OCI-LY3 (cell line): ENCODE results near the gene EFNA3.

Experiments used
- H2AFZ ChIP-seq: fragments of 200-600, 300-600 bp; shearing (Covaris generic); 2 replicates; pipeline ENCODE4 v1.6.0; 2014; ENCODE audit warnings: antibody characterized with exemption, low read depth, low read length
- H3K27ac ChIP-seq: fragments of 200-600, 300-600 bp; sonication (generic); 2 replicates; pipeline ENCODE4 v1.5.1; 2014; ENCODE audit warnings: mild to moderate bottlenecking, low read length, moderate library complexity, mixed read lengths
- H3K27me3 ChIP-seq: fragments of 200-600, 300-600 bp; sonication (generic); 2 replicates; pipeline ENCODE4 v1.6.1; 2014; ENCODE audit warnings: low read depth, low read length, mixed read lengths
- H3K36me3 ChIP-seq: fragments of 200-600, 300-600 bp; sonication (generic); replicated peaks from 2 replicates; pipeline ENCODE3; 2014; ENCODE audit warnings: low read depth, low read length, mixed read lengths
- H3K4me1 ChIP-seq: fragments of 300-600, 200-600 bp; sonication (generic); 2 replicates; pipeline ENCODE4 v1.6.1; 2014; ENCODE audit warnings: low read length, mixed read lengths
- H3K4me2 ChIP-seq: fragments of 200-600, 300-600 bp; sonication (generic); 2 replicates; pipeline ENCODE4 v1.6.1; 2014; ENCODE audit warnings: low read length, mixed read lengths
- H3K4me3 ChIP-seq: fragments of 300-600, 200-600 bp; sonication (generic); 2 replicates; pipeline ENCODE4 v1.5.1; 2014; ENCODE audit warnings: antibody characterized with exemption, mild to moderate bottlenecking, low read length, moderate library complexity
- H3K79me2 ChIP-seq: fragments of 300-600, 200-600 bp; shearing (Covaris generic); 2 replicates; pipeline ENCODE4 v1.6.1; 2014; ENCODE audit warnings: mild to moderate bottlenecking, low read length, mixed read lengths
- H3K9ac ChIP-seq: fragments of 300-600, 200-600 bp; shearing (Covaris generic); 2 replicates; pipeline ENCODE4 v1.6.0; 2014; ENCODE audit warnings: mild to moderate bottlenecking, low read length, moderate library complexity
- H3K9me3 ChIP-seq: fragments of 200-600, 300-600 bp; shearing (Covaris generic); 2 replicates; pipeline ENCODE4 v1.6.1; 2014; ENCODE audit warnings: low read length, mixed read lengths; ENCODE audit not compliant: insufficient read depth
- H4K20me1 ChIP-seq: fragments of 200-600, 300-600 bp; sonication (generic); 2 replicates; pipeline ENCODE4 v1.6.1; 2016; ENCODE audit warnings: low read length, mixed read lengths; ENCODE audit not compliant: insufficient read depth
- CTCF ChIP-seq: fragments of 200-600, 300-600 bp; sonication (generic); IDR thresholded peaks from 2 replicates; pipeline ENCODE4 v1.5.1; 2014; ENCODE audit warnings: antibody characterized with exemption, low read length, low read depth
- EZH2phosphoT487 ChIP-seq: fragments of 200-600 bp; shearing (Covaris generic); IDR thresholded peaks from 2 replicates; pipeline ENCODE4 v1.6.1; 2018; ENCODE audit warnings: antibody characterized with exemption, mixed run types, low read depth

The EFNA3 gene

GRCh38 chr1:155110381-155110780, 31.7 kb downstream of the EFNA3 start:
- Histone ChIP-seq H3K27ac (no peak overlapping the region), H4K20me1 (no peaks in the 10 kb centered on the region), H3K4me2 (no peak overlapping the region), H2AFZ (no peak overlapping the region), H3K36me3 (no peaks in the 10 kb centered on the region), H3K9ac (no peak overlapping the region), H3K9me3 (no peaks in the 10 kb centered on the region), H3K27me3 (peaks cover 13% of the 10 kb centered on the region; the same call in 1 of the 2 replicates), H3K79me2 (no peaks in the 10 kb centered on the region), H3K4me3 (no peak overlapping the region), H3K4me1 (0 out of 2 replicates have a peak, but pooled peaks cover 4% of the 10 kb centered on the region)
- no peak for TF ChIP-seq CTCF
- TF ChIP-seq EZH2phosphoT487 = no peak

- no peak overlapping the region for H2AFZ ChIP-seq
- TF ChIP-seq CTCF = no peak
- TF ChIP-seq EZH2phosphoT487 = no peak
These were observed 32.2 kb downstream of the EFNA3 start for GRCh38 chr1:155110826-155111225.

GRCh38 chr1:155113450-155113980, 34.9 kb downstream of the EFNA3 start:
- no peak overlapping the region for H3K4me3 ChIP-seq
- no peak for TF ChIP-seq CTCF
- no peak overlapping the region for H3K27ac ChIP-seq
- H3K36me3 ChIP-seq = no peaks in the 10 kb centered on the region
- H3K4me1 ChIP-seq = peaks cover 10% of the 10 kb centered on the region
- H2AFZ ChIP-seq = no peak overlapping the region; the same call in 1 of the 2 replicates
- peaks cover 16% of the 10 kb centered on the region for H3K27me3 ChIP-seq
- no peak overlapping the region for H3K9ac ChIP-seq
- H3K9me3 ChIP-seq = no peaks in the 10 kb centered on the region
- no peaks in the 10 kb centered on the region for H3K79me2 ChIP-seq
- no peak overlapping the region for H3K4me2 ChIP-seq
- H4K20me1 ChIP-seq = no peaks in the 10 kb centered on the region

More at GRCh38 chr1:155110826-155111225, 32.2 kb downstream of the EFNA3 start:
- no peak overlapping the region for H3K27ac ChIP-seq
- H3K27me3 ChIP-seq = peaks cover 13% of the 10 kb centered on the region; the same call in 1 of the 2 replicates
- no peaks in the 10 kb centered on the region for H4K20me1 ChIP-seq
- no peaks in the 10 kb centered on the region for H3K79me2 ChIP-seq
- H3K9ac ChIP-seq = no peak overlapping the region
- no peak overlapping the region for H3K4me3 ChIP-seq
- H3K9me3 ChIP-seq = no peaks in the 10 kb centered on the region
- H3K4me2 ChIP-seq = no peak overlapping the region
- H3K36me3 ChIP-seq = no peaks in the 10 kb centered on the region
- 0 out of 2 replicates have a peak, but pooled peaks cover 4% of the 10 kb centered on the region for H3K4me1 ChIP-seq

- H3K27me3 ChIP-seq = peaks cover 34% of the 10 kb centered on the region
- no peaks in the 10 kb centered on the region for H4K20me1 ChIP-seq
- no peaks in the 10 kb centered on the region for H3K79me2 ChIP-seq
- no peak overlapping the region for H3K4me2 ChIP-seq
- no peak overlapping the region for H3K9ac ChIP-seq
- H3K9me3 ChIP-seq = no peaks in the 10 kb centered on the region
- no peaks in the 10 kb centered on the region for H3K36me3 ChIP-seq
- TF ChIP-seq CTCF (no peak), EZH2phosphoT487 (no peak)
- no peak overlapping the region for H3K27ac ChIP-seq
- no peak overlapping the region for H3K4me3 ChIP-seq
- H3K4me1 ChIP-seq = peaks cover 12% of the 10 kb centered on the region
- H2AFZ ChIP-seq = no peak overlapping the region
These were observed 37.6 kb downstream of the EFNA3 start for GRCh38 chr1:155116113-155116764.
